NCI-H82 (cell line): ENCODE measurements around the gene HIP1.
"Not testable (repeated sequence)": the region's sequence is repeated elsewhere in the genome, so short reads cannot be mapped to it uniquely, and the experiment has no call there.

Source experiments
- DNase-seq: peaks from one replicate; lab custom pipeline; 2025; lab: John Stamatoyannopoulos, UW

The HIP1 gene

DNA sequence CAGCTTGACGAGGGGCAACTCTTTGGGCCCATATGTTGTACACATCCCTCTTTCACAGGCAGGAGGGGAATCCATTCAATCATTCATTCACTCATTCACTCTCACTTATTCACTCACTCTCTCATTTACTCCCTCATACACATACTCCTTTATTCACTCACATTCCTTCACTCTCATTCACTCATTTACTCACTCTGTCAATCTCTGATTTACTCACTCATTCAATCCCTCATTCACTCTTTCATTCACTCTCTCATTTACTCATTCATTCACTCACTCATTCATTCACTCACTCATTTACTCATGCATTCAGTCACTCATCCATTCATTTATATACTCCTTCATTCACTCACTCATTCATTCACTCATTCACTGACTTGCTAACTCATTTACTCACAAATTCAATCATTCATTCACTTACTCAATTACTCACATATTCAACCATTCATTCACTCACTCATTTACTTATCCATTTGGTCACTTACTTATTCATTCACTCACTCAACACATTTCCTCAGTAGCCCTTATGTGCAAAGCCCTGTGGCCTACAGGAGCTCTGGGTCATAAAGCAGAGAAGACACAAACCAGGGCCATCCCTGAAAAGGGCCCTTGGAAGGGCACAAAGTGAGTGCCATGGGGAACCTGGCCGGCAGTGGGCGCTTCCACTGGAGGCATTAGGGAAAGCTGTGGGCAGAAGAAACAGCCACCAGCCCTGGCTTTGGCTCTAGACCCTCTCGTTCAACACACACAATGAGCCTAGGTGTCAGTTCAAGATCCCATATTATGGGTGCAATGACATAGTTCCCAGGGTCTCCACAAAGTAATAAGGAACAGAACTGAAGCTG is 26.0 kb downstream of the HIP1 start:
- no peak for DNase-seq

DNA sequence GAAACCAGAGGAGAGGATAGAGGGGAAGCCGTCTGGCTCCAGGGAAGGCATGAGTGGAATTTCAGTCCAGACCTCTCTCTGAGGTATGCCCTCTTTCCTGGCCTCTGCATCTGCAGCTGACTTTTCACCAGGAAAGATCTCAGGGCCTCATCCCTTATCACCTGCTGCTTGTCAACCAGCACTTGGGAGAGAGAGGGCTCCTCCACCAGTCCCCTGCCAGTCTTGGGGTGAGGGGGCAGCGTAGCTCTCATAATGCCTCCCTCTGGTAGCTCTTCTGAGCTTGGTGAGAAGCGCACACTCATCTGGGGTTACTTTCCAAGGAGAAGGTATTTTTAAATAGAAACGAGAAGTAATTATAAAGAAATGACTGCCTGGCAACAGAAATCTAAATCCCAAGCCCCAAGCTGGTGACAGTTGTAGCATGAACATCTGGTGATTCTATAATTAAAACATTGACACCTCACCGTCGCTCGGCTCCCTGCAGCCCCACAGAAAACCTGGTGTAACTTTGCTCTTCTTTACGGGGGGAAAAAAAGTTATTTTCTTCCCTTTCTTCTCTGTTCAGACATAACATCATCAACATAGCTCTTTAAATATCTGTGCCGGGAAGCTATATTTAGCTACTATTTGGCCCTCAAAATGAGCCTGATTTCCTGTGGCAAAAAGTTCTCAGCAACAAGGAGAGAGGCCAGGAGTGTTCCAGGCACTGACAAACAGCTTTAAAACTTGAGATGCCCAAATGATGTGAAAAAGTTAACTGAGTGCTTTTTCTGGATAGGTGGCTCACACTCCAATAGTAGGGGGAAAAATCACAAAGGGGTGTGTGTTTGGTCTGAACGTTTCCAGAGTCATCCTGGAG is 26.9 kb downstream of the HIP1 start:
- no peak for DNase-seq

GRCh38 chr7:75711076-75711475 is 27.7 kb downstream of the HIP1 start:
- no peak for DNase-seq

DNA sequence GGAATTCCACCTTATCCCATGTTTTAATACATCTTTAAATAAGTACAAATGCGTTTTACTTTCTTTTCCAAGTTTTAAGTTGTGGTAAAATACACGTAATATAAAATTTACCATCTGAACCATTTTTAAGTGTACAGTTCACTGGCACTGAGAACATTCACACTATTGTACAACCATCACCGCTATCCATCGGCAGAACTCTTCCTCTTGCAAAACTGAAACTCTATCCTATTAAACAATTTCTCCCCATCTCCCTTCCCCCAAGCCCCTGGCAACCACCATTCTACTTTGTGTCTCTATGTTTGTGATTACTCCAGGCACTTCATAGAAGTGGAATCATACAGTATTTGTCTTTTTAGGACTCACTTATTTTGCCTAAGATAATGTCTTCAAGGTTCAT is 33.8 kb downstream of the HIP1 start:
- no peak for DNase-seq

DNA sequence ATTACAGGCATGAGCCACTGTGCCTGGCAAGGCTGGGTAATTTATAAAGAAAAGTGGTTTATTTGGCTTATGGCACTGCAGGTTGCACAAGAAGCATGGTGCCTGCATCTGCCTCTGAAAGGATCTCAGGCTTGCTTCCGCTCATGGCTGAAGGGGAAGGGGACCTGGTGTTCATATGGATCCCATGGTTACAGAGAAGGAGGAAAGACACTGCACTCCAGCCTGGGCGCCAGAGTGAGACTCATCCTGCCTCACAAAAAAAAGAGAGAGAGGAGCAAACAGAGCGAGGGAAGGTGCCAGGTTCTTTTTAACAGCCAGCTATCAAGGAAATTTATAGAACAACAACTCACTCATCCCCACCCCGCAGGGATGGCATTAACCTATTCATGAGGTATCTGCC is 36.2 kb downstream of the HIP1 start:
- no peak for DNase-seq

GRCh38 chr7:75699993-75700392 is 38.7 kb downstream of the HIP1 start:
- DNase-seq, result no peak

GRCh38 chr7:75698358-75698757 is 40.4 kb downstream of the HIP1 start:
- no peak for DNase-seq

DNA sequence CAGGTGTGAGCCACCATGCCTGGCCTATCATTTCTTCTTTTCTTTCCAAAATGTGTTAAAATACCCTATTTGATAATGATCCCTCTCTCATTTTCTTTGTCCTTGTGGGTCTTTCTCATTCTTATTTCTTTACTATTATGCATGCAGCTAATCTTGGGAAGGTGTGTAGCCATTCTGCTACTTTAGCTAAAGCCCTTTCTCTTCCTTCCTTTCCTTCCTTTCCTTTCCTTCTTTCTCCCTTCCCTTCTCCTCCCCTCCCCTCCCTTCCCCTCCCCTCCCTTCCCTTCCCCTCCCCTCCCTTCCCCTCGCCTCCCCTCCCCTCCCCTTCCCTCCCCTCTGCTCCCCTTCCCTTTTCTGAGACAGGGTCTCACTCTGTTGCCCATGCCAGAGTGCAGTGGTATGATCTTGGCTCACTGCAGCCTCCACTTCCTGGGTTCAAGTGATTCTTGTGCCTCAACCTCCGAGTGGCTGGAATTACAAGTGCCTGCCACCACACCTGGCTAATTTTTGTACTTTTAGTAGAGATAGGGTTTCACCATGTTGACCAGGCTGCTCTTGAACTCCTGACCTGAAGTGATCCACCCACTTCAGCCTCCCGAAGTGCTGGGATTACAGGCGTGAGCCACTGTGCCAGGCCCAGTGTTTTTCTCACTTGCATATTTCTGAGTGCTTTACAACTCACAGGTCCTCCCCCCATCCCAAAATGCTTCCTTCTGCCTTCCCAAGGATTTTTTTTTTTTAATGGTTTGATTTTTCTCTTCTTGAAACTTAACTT is 42.3 kb downstream of the HIP1 start:
- no peak for DNase-seq

GRCh38 chr7:75694638-75695399 is 43.9 kb downstream of the HIP1 start:
- DNase-seq, result no peak

- not testable (repeated sequence) for DNase-seq
Measured at GRCh38 chr7:75693668-75694067, 45.1 kb downstream of the HIP1 start.

DNA sequence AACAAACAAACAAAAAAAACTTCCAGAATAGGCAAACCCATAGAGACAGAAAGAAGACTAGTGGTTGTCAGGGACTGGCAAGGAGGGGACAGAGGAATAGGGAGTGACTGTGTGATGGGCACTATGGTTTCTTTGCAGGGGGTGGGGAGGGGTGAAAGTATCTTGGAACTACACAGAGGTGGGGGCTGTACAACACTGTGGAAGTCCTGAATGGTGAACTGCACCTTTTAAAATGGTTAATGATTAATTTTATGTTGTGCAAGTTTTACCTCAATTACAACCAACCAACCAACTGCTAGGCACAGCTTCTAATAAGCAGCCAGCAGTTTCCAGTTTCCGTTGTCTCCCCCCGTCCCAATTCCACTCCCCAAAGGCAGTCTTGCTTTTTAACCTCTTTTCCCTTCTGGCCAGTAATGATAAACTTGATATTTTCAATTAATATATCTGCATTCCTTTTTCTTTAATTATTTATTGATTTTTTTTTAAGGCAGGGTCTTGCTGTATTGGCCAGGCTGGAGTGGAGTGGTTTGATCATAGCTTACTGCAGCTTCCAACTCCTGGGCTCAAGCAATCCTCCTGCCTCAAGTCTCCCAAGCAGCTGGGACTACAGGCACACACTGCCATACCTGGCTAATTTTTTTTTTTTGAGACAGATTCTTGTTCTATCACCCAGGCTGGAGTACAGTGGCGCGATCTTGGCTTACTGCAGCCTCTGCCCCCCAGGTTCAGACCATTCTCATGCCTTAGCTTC is 46.8 kb downstream of the HIP1 start:
- no peak for DNase-seq

- no peak for DNase-seq
Measured at GRCh38 chr7:75690121-75690523, 48.6 kb downstream of the HIP1 start.

DNA sequence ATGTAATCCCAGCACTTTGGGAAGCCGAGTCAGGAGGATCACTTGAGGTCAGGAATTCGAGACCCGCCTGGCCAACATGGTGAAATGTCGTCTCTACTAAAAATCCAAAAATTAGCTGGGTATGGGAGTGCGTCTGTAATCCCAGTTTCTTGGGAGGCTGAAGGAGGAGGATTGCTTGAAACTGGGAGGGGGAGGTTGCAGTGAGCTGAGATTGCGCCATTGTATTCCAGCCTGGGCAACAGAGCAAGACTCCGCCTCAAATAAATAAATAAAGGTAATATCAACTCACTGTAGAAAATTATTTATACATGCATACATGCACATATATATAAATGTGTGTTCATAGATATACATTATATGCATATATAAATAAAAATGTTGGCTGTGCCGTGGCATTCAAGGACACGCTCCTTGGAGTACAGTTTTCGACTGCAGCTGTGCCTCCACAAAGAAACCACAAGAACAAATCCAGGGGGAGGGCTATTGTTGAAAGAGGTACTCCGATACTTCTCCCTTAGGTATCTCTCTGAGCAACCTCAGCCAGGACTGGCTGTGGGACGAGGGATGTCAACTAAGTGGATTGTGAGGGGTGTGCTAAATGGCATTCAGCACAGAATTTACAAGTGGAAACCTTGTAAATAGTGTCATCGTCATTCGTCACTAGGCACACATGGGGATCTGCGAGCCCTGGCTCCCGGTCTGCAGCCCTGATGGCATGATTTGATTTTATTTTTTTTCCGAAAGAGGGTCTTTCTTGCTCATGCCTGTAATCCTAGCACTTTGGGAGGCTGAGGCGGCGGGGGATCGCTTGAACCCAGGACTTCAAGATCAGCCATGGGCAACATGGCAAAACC is 49.3 kb downstream of the HIP1 start:
- peak; percentile 8 for DNase-seq

DNA sequence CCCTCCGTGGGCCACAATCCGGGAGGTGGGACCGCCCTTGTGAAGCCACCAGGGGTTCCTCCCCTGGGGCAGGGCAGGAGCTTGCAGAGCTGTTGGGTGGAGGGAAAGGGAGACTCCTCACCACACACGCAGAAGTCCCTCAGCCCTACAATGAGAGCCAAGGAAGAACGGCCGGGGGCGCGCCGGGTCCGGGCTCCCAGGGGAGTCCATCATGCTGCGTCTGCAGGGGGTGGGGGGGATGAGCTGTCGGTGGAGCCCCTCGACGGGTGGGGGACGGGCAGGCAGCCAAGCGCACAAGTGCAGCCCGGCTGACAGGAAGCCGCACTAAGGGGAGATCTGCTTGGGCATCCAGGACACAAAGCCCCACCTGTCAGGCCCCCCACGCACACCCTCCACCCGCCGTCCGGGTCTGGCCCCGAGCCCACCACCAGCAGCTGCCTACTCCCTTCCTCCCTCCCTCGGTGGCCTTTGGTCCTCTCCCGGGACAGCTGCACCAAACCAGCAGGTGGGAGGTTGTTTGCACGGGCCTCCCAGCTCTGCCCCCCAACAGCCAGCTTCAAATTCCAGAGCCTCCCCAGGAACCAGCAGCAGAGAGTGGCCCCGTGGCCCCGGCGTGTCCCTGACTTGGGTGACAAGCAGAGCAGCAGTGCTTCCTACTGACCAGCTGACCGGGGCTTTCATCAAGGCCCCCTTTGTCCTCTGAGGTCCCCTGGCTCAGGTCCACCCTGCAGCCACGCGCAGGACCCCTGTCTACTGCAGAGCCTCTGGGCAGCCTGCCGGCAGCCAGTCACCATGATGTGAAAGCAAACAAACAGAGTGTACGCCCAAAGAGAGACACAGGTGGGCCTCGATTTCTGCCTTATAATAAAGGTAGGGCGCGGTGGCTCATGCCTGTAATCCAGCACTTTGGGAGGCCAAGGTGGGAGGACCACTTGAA is 50.3 kb downstream of the HIP1 start:
- peak; percentile 12 for DNase-seq

- no peak for DNase-seq
Measured at GRCh38 chr7:75687246-75688088, 51.3 kb downstream of the HIP1 start.

DNA sequence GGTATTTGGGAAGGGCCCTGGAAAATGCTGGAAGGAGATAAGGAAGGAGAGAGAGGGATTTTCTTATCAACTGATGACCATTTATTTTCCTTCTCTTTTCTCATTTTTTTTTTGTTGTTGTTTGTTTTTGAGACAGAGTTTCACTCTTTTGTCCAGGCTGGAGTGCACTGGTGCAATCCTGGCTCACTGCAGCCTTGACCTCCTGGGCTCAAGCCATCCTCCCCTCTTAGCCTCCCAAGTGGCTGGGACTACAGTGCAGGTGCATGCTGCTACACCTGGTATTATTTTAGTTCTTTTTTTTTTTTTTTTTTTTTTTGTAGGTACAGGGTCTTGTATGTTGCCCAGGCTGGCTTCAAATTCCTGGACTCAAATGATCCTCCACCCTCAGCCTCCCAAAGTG is 52.2 kb downstream of the HIP1 start:
- no peak for DNase-seq

DNA sequence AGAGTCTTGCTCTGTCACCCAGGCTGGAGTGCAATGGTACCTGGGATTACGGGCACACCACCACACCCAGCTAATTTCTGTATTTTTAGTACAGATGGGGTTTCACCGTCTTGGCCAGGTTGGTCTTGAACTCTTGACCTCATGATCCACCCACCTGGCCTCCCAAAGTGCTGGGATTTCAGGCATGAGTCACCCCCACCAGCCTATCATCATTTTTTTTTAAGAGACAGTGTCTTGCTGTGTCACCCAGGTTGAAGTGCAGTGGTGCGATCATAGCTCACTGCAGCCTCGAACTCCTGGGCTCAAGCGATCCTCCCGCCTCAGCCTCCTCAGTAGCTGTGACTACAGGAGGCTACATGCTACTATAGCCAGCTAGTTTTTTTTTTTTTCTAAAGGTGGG is 56.7 kb downstream of the HIP1 start:
- DNase-seq, result not testable (repeated sequence)

- DNase-seq, result no peak
Measured at GRCh38 chr7:75679060-75679459, 59.7 kb downstream of the HIP1 start.
